ENCODE results near the gene SCAPER.
"Not testable (repeated sequence)": the region's sequence is repeated elsewhere in the genome, so short reads cannot be mapped to it uniquely, and the experiment has no call there.

SCAPER gene

DNA sequence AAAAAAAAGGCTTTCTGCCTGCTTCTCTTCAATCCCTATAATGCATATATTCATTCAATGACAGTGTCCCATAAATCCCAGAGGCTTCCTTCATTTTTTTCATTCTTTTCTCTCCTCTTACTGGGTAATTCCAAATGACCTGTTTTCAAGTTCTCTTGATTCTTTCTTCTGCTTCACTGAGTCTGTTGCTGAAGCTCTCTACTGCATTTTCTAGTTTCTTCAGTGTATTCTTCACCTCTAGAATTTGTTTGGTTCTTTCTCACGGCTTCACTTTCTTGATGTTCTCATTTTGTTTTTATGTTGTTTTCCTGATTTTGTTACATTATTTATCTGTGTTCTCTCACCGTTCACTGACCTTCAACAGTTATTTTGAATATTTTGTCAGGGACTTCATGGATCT lies 141.6 kb downstream of the SCAPER start:
- no peak for DNase-seq

DNA sequence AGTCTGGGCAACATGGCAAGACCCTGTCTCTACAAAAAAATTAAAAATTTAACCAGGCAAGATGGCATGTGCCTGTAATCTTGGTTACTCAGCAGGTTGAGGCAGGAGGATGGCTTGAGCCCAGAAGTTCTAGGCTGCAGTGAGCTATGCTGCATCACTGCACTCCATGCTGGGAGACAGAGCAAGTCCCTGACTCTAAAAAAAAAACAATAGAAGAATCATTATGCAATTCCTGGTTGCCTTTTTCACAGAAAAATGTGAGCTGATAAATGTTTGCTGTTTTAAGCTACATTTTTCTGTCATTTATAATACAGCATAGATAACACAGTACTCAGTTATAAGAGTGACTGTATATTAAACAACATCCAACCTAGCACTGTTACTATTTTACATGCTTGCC lies 148.8 kb downstream of the SCAPER start:
- no peak for DNase-seq

DNA sequence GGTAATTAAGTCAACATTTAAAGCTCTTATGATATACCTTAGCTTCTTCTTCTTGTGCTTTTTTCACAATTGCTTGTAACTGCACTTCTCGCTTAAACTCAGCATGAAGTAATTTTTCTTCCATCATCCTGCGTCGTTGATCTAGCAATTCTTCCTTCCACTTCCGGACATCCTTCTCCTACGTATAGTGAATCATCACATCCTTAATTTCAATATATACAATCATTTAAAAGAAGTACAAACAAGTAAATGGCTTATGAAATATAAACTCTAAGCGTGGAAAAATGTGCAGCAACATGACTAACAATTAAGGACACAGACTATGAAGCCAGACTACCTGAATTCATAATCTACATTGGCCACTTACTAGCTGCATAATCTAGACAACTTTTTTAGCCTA lies 151.4 kb downstream of the SCAPER start:
- no peak for DNase-seq

DNA sequence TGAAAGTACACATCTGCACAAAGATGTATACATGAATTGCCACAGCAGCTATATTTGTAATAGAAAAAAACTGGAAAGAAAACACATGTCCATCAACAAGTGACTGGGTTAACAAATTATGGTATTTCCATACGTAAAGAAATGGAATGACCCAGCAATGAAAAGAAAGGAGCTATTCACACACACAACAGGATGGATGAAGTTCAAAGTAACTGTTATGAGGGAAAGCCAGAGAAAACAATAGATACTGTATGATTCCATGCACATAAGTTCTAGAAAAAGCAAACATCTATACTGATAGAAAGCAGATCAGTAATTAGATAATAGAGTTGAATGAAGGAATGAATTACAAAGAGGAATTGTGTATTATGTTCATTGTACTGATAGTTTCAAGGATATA lies 152.0 kb downstream of the SCAPER start:
- no peak for DNase-seq

- no peak for DNase-seq
These were observed 152.6 kb downstream of the SCAPER start for GRCh38 chr15:76752549-76752948.

GRCh38 chr15:76737573-76737972 lies 167.6 kb downstream of the SCAPER start:
- DNase-seq: no peak

- not testable (repeated sequence) for DNase-seq
These were observed 172.8 kb downstream of the SCAPER start for GRCh38 chr15:76732321-76732720.

GRCh38 chr15:76730262-76730661 lies 174.9 kb downstream of the SCAPER start:
- no peak for DNase-seq

GRCh38 chr15:76718863-76719262 lies 186.3 kb downstream of the SCAPER start:
- no peak for DNase-seq

- no peak for DNase-seq
These were observed 190.2 kb downstream of the SCAPER start for GRCh38 chr15:76714950-76715349.

- peak in 1 of 2 donors; percentile 1 for DNase-seq
These were observed 193.8 kb downstream of the SCAPER start for GRCh38 chr15:76711351-76711827.

DNA sequence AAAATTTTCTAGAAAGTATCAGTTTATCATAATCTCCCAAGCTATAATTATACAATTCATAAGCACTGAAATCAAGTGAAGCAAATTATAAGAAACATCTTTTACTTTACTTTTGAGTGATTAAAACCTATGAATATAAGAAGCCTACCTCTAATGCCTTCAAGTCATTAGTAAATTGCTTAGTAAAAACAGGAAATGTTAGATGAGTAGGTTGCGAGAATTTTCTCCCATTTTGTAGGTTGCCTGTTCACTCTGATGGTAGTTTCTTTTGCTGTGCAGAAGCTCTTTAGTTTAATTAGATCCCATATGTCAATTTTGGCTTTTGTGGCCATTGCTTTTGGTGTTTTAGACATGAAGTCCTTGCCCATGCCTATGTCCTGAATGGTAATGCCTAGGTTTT lies 201.1 kb downstream of the SCAPER start:
- not testable (repeated sequence) for DNase-seq

- no peak for DNase-seq
These were observed 208.3 kb downstream of the SCAPER start for GRCh38 chr15:76696840-76697239.

DNA sequence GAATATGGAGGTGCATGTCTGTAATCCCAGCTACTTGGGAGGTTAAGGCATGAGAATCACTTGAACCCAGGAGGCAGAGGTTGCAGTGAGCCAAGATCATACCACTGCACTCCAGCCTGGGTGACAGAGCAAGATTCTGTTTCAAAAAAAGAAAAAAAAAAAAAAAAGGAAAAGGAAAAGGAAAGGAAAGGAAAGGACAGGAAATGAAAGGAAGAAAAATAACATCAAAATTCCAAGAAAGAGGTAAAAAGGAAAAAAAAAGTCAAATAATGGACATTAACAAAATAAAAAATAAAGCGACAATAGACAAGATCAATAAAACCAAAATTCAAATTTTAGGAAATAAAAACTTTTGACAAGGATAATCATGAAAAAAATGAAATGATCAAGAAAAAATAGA lies 212.6 kb downstream of the SCAPER start:
- not testable (repeated sequence) for DNase-seq

DNA sequence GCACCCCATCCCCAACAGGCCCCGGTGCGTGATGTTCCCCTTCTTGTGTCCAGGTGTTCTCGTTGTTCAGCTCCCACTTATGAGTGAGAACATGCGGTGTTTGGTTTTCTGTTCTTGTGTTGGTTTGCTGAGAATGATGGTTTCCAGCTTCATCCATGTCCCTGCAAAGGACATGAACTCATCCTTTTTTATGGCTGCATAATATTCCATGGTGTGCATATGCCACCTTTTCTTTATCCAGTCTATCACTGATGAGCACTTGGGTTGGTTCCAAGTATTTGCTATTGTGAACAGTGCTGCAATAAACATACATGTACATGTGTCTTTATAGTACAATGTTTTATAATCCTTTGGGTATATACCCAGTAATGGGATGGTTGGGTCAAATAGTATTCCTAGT lies 217.5 kb downstream of the SCAPER start:
- DNase-seq: not testable (repeated sequence)

DNA sequence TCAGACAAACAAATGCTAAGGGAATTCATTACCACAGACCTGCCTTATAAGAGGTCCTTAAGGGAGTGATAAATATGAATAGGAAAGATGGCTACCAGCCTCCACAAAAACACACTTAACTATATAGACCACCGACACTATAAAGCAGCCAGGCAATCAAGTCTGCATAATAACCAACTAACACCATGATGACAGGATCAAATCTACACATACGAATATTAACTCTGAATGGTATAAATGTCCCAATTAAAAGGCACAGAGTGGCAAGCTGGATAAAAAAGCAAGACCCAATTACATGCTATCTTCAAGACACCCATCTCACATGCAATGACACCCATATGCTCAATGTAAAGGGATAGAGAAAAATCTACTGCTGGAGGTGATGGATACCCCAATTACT lies 221.1 kb downstream of the SCAPER start:
- no peak for DNase-seq

DNA sequence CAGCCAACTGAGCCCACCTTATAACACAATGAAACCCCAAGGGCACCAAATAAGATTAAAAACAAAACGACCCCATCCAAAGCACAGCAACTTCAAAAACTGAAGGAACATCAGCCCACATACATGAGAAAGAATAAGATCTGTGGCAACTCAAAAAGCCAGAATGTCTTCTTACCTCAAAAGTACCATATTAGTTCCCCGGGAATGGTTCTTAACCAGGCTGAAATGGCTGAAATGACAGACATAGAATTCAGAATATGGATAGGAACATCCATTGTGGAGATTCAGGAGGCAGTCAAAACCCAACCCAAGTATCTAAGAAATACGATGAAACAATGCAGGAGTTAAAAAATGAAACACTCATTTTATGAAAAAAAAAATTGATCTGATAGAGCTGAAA lies 222.3 kb downstream of the SCAPER start:
- DNase-seq: no peak

DNA sequence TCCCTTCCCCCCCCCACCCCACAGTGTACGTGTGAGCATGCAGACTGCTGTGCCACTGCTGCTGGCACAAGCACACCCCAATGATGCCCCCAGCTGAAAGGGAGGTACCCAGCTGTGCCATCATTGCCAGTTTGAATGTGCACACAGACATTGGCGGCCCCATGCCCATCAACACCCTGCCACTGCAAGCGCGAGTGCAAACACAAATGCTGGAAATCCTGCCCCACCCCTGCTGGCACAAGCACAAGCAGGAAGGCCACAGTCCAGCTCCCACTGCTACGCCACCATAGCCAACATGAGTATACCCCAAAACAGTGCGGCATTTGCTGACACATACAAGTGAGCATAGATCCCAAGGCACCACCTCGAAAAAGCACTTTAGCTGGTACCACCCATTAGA lies 222.9 kb downstream of the SCAPER start:
- DNase-seq: no peak

- no peak for DNase-seq
These were observed 226.4 kb downstream of the SCAPER start for GRCh38 chr15:76678766-76679165.

DNA sequence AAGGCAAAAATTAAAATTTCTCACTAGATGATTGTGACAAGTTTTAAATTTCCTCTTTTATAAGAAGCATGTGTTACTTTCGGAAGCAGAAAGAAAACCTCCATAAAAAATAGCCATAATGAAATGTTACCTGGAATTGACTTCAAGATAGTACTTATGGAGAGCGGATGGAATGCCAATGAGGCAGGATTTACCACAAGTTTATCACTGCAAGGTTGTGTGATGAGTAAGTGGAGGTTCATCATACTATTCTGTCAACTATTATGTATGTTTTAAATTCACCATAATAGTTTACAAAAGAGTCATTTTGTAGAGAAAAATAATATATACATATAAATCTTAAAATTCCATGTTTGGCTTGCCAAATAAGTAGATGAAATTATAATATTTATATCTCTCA lies 230.3 kb downstream of the SCAPER start:
- DNase-seq: no peak

DNA sequence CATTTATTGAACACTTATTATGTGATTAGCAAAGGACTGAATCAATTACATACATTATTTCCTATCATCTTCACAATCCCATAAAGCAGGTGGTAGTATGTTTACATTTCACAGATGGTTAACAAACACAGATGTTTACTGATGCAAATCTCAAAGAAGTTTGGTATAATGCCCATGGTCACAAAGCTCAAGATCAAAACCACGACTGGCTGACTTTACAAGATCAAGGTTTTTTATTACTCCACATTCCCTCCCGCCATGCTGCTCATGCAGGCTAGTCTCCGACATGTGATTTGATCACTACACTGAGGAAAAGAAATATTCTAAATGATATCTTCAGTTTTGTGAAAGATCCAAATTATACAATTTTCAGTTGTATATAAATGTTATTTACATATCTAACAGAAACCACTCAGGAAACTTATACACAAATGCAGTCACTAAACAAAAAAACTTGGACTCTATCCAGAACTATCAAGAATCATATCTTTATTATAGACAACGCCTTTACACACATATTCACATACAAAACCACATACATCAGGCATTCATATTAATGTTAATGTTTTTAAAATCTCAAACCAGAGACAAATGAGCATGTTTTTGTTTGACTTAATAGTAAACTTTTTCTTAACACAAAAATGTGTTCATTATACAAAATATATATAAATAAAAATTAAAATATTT lies 235.5 kb downstream of the SCAPER start:
- no peak for DNase-seq

- no peak for DNase-seq
These were observed 236.2 kb downstream of the SCAPER start for GRCh38 chr15:76668900-76669299.

DNA sequence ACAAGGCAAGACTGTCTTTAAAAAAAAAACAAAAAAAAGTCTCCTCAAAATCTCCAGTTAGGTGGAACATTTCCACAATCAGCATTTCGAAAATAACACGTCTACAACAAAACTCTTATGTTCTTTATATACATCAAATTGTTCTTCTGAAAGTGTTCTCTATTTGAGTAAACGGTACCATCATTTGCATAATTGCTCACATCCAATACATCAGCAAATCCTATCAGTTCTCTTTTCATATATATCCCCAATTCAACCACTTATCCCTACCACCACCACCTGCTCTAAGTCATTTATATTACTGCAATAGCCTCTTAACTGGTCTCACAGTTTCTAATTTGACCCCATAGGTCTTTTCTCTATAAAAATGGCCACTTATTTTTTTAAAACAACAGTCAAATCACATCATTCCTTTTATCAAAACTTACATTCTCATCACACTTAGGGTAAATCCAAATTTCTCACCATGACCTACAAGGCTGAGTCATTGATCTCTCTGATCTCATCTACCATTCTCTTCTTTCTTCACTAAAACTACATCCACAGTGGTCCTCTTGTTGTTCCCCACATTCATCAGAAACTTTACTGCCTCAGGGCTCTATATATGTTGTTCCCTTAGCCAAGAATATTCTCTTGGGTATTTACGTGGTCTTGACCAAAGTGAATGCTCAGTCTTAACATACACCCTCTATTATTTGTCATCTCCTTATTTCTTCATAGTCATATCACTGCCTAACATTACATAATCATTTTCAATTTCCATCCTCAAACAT lies 237.0 kb downstream of the SCAPER start:
- DNase-seq: no peak

GRCh38 chr15:76664895-76665294 lies 240.2 kb downstream of the SCAPER start:
- DNase-seq: no peak

Data from CD4-positive, alpha-beta T cell treated with Interferon alpha-2 for 1 hour (primary cell).